T-helper 9 cell (primary cell): ENCODE data around the gene FOXO4.

ENCODE experiments used
- DNase-seq: peaks from one replicate; pipeline ENCODE4 v3.0.0-alpha.2; 2020

FOXO4 gene

GRCh38 chrX:71099736-71100135 lies 4.1 kb downstream of the FOXO4 start:
- DNase-seq = no peak

- DNase-seq = no peak
These were observed 5.2 kb downstream of the FOXO4 start for GRCh38 chrX:71100581-71101505.

- DNase-seq = no peak
These were observed 6.6 kb downstream of the FOXO4 start for GRCh38 chrX:71102292-71102691.

DNA sequence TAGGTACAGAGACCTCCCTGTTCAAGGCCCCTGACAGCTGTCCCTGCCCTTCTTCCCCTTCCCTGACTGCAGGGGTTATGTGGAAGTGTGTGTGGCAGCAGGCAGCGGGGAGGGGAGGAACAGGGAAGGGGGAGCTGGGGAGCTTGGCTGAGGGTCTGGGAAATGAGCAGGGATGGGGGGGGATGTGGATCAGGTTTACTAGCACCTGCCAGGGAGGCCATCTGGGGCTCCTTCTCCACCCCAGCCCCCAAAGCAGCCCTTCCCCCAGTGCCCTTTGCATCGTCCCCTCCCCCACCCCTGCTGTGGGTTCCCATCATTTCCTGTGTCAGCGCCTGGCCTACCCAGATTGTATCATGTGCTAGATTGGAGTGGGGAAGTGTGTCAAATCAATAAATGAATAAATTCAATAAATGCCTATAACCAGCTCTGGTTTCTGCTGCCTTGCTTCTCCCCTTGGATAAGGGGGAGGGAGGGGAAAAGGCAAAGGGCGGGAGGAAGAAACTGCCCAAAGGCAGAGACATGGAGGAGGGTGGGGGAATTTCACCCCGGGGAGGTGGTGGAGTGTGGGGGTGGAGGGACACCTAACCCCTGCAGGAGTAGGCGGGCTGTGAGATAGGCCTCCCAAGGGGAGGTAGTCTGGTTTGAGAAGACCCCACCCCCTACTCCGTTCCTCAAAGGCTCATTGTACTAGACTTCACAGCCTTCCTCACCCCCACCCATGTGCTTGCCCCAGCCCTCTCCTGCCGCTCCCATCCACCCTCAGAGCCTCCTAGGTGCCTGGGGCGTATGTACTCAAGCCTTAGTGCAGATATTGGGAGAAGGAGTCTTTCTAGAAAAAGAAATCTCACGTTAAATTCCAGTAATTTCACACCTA lies 7.7 kb downstream of the FOXO4 start:
- peak; percentile 59 for DNase-seq

GRCh38 chrX:71105628-71106027 lies 10.0 kb downstream of the FOXO4 start:
- DNase-seq = no peak

DNA sequence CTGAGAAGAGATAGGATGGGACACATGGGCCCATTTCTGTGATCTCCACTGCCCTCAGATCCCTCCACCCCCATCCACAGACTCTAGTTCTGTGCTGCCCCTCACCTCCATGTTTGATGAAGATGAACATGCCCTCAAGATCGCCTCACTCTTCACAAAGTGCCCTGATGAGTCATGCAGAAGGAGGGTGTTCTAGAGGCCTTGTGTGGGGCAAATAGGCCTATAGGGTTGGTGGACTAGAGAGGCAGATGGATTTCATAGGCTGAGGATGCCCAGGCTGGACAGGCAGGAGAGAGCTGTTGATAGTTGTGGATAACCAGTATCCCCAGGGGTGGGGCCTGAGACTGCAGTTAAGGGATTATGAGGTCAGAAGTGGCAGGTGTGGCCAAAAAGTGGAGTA lies 10.8 kb downstream of the FOXO4 start, which contains the start of gene CXorf65:
Gene CXorf65, minus strand, starts transcription at position 314 of the 400 bp plus-strand sequence. Its CDS starts 184 bp downstream, at position 130.
- no peak for DNase-seq

DNA sequence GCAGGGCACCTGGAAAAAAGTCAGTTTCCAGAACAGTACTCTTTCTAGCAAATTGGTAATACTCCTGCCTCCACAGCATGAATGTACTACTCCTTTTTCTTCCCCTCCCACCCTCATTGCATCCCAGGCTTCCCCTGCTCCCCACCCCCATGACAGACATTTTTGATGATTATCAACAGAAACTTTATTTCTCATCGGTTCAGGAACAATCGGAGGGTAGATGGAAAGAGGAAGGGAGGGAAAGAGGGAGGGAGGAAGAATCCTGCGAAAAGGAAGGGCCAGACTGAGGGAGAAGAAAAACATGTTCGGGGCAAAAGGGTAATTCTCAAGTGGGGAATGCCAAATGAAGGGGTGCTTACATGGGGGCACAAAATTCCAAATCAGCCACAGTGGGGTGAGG lies 11.6 kb downstream of the FOXO4 start:
- DNase-seq = no peak

DNA sequence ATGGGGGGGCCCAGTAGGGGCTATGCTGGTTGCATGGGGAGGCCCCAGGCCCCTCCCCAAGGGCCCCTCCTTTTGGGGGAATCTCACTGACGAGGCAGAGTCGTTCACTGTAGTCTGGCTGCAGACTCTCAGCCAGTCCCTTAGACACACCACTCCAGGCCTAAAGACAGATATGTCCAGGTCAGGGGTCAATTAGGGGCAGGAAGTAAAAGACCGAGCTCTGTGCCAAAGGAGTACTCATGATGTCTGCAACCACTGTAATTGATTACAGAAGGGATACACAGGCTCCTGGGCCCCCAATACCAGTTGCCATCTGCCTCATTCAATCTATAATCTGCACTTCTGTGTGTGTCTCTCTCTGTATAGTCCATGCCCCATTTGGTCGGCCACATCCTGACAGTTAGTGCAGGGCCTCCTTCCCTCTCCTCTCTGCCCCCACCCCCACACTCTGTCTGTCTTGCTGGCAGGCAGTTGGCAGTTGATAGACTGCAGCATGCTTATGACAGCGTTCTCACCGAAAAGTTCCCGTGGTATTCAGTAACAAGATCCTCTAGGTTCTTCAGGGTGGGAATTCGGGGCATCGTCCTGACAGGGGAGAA lies 12.2 kb downstream of the FOXO4 start:
- DNase-seq = peak; percentile 31

DNA sequence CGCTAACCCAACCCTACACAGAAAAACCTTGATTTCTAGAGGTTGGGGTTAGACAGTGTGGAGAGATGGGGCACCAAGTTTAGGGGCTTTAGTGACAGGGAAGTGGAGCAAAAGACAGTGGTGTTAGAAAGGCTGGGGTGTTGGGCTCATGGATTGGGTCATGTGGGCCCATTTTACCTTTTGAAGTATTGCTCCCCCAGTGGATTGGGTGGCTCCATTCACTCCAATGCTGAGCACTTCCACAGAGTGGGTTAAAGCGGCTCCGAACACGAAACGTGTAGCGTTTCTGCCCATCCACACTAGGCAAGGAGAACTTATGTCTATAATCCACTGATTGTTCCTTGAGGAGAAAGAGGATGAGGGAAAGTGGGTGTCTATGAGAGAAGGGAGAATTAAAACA lies 13.4 kb downstream of the FOXO4 start:
- DNase-seq = no peak

DNA sequence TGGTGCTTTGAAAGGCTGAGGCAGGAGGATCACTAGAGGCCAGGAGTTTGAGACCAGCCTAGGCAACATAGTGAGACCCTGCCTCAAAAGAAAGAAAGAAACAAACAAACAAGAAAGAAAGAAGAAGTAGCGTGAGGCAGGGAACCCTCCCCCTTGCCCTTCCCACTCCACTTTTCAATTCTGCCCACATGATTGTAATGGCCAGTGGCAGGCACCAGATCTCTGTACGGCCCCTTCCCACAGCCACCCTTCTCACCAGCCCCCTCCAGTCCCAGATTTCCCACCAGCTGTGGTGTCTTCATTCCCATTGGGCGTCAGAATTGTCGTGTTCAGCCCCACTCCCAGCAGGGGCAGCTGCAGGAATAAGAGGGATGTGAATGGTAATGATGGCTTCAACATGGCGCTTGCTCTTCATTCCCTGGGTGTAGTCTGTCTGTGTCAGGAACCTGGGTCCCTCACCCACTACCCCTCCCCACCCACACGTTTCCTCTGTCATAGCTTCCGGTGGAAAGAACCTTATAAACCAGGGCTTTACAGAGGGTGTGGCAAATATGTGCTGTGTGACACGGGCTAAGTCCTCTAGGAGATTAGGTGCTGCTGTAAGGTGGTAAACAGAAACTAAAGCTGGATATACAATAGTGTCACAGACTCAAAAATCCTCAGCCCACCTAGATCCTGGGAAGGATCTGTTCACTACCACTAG lies 15.6 kb downstream of the FOXO4 start, which contains the start of gene IL2RG:
Gene IL2RG, minus strand, starts transcription at position 437 of the 703 bp plus-strand sequence. Its CDS starts 38 bp downstream, at position 399.
- DNase-seq = peak; percentile 72

DNA sequence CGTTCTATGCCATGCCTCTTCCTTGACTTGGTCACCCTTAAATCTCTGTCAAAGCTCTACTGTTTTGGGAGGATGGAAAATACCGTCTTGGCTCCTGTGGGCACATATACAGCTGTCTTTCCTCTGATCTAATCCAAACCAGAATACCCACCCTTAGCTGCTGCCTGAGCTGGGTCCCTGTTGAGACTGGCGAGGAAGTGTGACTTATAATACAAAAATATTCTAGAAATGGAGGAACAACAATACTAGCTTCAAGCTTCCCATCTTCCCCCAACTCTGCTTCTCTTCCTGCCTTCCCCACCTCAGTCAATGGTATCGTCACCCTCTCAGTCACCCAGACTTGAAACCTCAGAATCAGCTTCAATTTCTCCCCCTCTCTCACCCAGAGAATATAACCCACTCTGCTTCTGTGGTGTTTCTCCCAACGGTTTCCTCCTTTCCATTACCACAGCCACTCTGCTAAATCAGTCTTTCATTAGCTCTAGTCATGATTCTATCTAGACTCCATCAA lies 16.3 kb downstream of the FOXO4 start:
- DNase-seq = peak; percentile 25

GRCh38 chrX:71117358-71117757 lies 21.7 kb downstream of the FOXO4 start:
- DNase-seq = no peak

DNA sequence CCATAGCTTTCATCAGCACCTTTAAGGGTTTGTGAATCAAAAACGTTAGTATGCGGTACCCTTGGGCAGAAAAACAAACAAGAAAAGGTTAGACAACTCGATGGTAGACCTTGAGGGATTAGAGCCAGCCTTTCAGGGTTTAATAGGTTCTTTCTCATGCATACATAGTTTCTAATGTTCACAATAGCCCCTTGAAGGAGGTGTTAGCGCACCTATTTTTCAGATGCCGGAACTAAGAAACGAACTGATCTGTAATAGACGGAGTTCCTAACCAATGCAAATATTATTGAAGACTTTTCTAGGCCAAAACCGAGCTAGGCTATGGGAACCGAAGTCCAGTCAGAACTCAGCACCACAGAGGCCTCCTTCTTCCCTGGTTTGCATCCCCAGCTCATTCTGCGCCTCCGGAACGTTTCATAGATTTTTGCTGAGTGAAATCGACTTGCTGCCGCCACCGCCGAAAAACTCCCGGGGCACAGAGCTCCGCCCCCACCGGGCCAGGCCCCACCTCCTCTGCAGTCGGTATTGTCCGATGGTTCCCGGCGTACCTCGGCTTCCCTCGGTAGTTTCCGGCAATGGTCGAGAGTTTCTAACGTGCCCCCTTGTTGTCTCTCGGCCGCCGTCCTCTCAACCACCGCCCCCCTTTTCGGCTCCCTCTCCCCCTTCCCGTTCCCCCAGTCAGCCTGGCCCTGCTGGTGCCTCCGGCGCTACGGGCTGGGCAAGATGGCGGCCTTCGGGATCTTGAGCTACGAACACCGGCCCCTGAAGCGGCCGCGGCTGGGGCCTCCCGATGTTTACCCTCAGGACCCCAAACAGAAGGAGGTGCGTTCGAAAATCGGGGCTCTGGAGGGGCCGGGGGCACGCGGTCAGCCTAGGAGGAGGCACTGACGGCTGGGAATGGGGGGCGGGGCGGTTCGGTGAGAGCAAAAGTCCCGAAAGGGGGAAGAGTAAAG lies 22.7 kb downstream of the FOXO4 start, which contains the start of gene MED12:
Gene MED12, plus strand, starts transcription at position 565 of the 953 bp plus-strand sequence. Its CDS starts 159 bp downstream, at position 724.
- DNase-seq = peak; percentile 67

- DNase-seq = no peak
These were observed 23.4 kb downstream of the FOXO4 start for GRCh38 chrX:71118985-71119535.

GRCh38 chrX:71128166-71128833 lies 32.6 kb downstream of the FOXO4 start:
- DNase-seq = no peak

DNA sequence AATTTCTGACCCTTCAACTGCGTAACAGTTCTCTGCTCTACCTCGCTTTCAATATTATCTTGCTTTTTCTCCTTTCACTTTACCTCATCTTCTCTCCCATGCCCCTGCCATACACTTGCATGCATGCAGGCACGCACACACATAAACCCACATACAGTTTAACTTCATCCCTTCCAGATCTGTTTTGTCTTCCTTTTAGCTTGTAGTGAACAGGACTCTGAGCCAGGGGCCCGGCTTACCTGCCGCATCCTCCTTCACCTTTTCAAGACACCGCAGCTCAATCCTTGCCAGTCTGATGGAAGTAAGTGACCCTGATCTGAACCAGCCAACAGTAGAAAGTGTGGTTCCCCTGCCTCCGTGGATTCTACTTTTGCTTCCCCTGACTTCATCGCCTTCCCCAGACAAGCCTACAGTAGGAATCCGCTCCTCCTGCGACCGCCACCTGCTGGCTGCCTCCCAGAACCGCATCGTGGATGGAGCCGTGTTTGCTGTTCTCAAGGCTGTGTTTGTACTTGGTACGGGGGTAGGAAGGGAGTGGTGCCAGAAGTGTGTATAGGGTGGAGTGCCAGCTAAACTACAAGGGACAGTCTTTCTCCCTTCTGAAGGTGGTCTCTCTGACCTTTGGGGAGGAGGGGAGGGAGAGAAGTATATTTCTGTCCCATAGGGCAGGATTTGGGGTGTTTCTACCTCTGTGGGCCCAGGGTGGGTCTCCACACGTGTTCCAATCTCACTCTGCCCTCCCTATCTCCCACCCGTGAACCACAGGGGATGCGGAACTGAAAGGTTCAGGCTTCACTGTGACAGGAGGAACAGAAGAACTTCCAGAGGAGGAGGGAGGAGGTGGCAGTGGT lies 33.5 kb downstream of the FOXO4 start:
- peak; percentile 76 for DNase-seq

GRCh38 chrX:71131510-71131909 lies 35.9 kb downstream of the FOXO4 start:
- DNase-seq = no peak

- DNase-seq = no peak
These were observed 44.8 kb downstream of the FOXO4 start for GRCh38 chrX:71140440-71140839.

DNA sequence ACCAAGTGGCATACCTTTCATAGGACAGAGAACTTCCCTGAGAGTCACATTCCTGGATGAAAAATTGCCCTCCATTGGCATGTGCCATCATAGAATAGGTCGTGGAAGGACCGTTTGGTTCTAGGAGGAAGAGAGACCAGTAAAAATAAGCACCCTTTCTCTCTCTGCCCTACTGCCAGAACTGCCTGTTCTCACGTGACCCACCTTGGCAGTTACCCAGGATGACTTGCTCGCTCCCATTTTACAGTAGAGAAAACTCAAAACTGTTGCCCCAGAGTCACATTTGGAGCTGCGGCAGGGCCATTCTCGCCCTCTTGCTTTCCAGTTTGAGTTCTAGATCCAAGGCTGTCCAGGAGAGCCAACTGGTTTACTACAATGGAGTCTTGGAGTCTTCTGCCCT lies 47.9 kb downstream of the FOXO4 start:
- DNase-seq = no peak
